GM19239 (cell line): ENCODE data around the gene ABLIM1.
A peak's percentile ranks its signal among the peaks of the same experiment; 100 is the strongest.

Experiments
- DNase-seq: peaks from one replicate; pipeline ENCODE4 v3.0.0; 2011; ENCODE audit warnings: low spot score; ENCODE audit not compliant: insufficient read length
- FAIRE-seq: peaks from 2 replicates; lab custom pipeline; 2011; peaks lifted over from hg19 to GRCh38; lab: Jason Lieb, UNC

Gene ABLIM1

GRCh38 chr10:114479307-114479706 lies 178.8 kb downstream of the ABLIM1 start:
- DNase-seq = no peak
- no peak for FAIRE-seq

GRCh38 chr10:114478281-114478680 lies 179.8 kb downstream of the ABLIM1 start:
- FAIRE-seq (no peak), DNase-seq (no peak)

GRCh38 chr10:114477285-114477684 lies 180.8 kb downstream of the ABLIM1 start:
- FAIRE-seq = no peak
- no peak for DNase-seq

- DNase-seq (no peak), FAIRE-seq (no peak)
Observed at GRCh38 chr10:114474989-114475388, 183.1 kb downstream of the ABLIM1 start.

- DNase-seq = no peak
- no peak for FAIRE-seq
Observed at GRCh38 chr10:114473776-114474175, 184.3 kb downstream of the ABLIM1 start.

- DNase-seq (no peak), FAIRE-seq (no peak)
Observed at GRCh38 chr10:114472877-114473253, 185.2 kb downstream of the ABLIM1 start.

- DNase-seq = no peak
- FAIRE-seq = no peak
Observed at GRCh38 chr10:114471906-114472876, 185.9 kb downstream of the ABLIM1 start.

GRCh38 chr10:114470956-114471905 lies 186.8 kb downstream of the ABLIM1 start:
- peak; percentile 57 for DNase-seq
- peak; percentile 81 for FAIRE-seq

GRCh38 chr10:114470361-114470760 lies 187.7 kb downstream of the ABLIM1 start:
- FAIRE-seq (no peak), DNase-seq (no peak)

GRCh38 chr10:114458955-114459354 lies 199.1 kb downstream of the ABLIM1 start:
- DNase-seq = peak; percentile 9
- FAIRE-seq = no peak

- no peak for DNase-seq
- no peak for FAIRE-seq
Observed at GRCh38 chr10:114458216-114458920, 199.7 kb downstream of the ABLIM1 start.

- FAIRE-seq = no peak
Observed at GRCh38 chr10:114453576-114453975, 204.5 kb downstream of the ABLIM1 start.

GRCh38 chr10:114448897-114449296 lies 209.2 kb downstream of the ABLIM1 start:
- no peak for FAIRE-seq

More at GRCh38 chr10:114453576-114453975, 204.5 kb downstream of the ABLIM1 start:
- DNase-seq = no peak

GRCh38 chr10:114445332-114445731 lies 212.7 kb downstream of the ABLIM1 start:
- FAIRE-seq (no peak), DNase-seq (no peak)

More at GRCh38 chr10:114448897-114449296, 209.2 kb downstream of the ABLIM1 start:
- DNase-seq = no peak

GRCh38 chr10:114444819-114445218 lies 213.3 kb downstream of the ABLIM1 start:
- no peak for FAIRE-seq

GRCh38 chr10:114442091-114442630 lies 215.9 kb downstream of the ABLIM1 start:
- no peak for DNase-seq
- FAIRE-seq = no peak

More at GRCh38 chr10:114444819-114445218, 213.3 kb downstream of the ABLIM1 start:
- no peak for DNase-seq

GRCh38 chr10:114441107-114441506 lies 217.0 kb downstream of the ABLIM1 start:
- FAIRE-seq (no peak), DNase-seq (no peak)

- no peak for FAIRE-seq
- DNase-seq = peak; percentile 12
Observed at GRCh38 chr10:114437473-114438292, 220.4 kb downstream of the ABLIM1 start.

GRCh38 chr10:114436941-114437340 lies 221.1 kb downstream of the ABLIM1 start:
- FAIRE-seq = no peak
- no peak for DNase-seq
